MM.1S (cell line): ENCODE results near the gene ITGA7.

Source experiments
- EZH2 ChIP-seq: fragments of 300-600 bp; sonication (generic); optimal IDR thresholded peaks from 2 replicates; pipeline ENCODE3; 2017; ENCODE audit warnings: low read depth, mild to moderate bottlenecking, antibody characterized with exemption, low read length, mixed read lengths
- TF ChIP-seq, protein P1 (sequence below): fragments of 300-600 bp; sonication (generic); IDR thresholded peaks from 2 replicates; pipeline ENCODE4 v1.5.1; 2016; ENCODE audit warnings: antibody characterized with exemption, low read length, mixed read lengths

DNA sequence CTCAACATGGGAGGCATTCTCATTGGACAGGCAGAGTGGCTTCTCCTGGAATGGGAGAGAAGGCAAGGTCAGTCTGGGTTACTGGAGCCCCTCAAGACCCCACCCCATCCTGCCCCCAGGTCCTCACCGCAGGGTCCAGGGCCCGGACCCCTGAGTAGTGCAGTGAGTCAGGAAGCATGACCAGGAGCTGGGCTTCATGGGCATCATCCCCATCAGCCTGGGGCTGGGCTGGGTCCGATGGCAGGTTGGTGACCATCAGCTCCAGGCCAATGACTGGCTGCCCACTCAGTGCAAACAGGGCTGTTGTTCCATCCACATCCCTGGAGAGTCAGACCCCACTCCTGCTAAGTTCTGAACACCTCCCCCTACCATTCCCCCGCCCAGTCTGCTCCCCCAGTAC, 13.1 kb downstream of the ITGA7 start:
- no peak for TF ChIP-seq EZH2
- TF ChIP-seq, protein P1, sequence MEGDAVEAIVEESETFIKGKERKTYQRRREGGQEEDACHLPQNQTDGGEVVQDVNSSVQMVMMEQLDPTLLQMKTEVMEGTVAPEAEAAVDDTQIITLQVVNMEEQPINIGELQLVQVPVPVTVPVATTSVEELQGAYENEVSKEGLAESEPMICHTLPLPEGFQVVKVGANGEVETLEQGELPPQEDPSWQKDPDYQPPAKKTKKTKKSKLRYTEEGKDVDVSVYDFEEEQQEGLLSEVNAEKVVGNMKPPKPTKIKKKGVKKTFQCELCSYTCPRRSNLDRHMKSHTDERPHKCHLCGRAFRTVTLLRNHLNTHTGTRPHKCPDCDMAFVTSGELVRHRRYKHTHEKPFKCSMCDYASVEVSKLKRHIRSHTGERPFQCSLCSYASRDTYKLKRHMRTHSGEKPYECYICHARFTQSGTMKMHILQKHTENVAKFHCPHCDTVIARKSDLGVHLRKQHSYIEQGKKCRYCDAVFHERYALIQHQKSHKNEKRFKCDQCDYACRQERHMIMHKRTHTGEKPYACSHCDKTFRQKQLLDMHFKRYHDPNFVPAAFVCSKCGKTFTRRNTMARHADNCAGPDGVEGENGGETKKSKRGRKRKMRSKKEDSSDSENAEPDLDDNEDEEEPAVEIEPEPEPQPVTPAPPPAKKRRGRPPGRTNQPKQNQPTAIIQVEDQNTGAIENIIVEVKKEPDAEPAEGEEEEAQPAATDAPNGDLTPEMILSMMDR = no peak
